GM10248 (cell line): ENCODE results near the gene SIRPA.

Experiments
- CTCF ChIA-PET: fragments of 300-600 bp; sonication (Branson Sonifier 250); formaldehyde crosslinking; extraction: SDS; loops from one replicate; lab custom pipeline; 2021; ENCODE audit warnings: antibody characterized with exemption; lab: Yijun Ruan, JAX
- POLR2A ChIA-PET: fragments of 350-650 bp; sonication (Branson Sonifier 250); formaldehyde crosslinking; extraction: SDS; loops from one replicate; lab custom pipeline; 2020; ENCODE audit warnings: antibody characterized with exemption; lab: Yijun Ruan, JAX
- DNase-seq: peaks from one replicate; pipeline ENCODE4 v3.0.0; 2012; ENCODE audit errors: extremely low spot score
- CTCF ChIP-seq: IDR thresholded peaks from 2 replicates; pipeline ENCODE4 v1.5.1; 2012; ENCODE audit warnings: mild to moderate bottlenecking, low read depth; ENCODE audit errors: extremely low read depth, missing control alignments, control extremely low read depth

The SIRPA gene

GRCh38 chr20:1887756-1888155 lies 7.5 kb upstream of the SIRPA start:
- ChIA-PET POLR2A (no interaction called here), CTCF (no interaction called here)
- DNase-seq = no peak
- no peak for TF ChIP-seq CTCF

- ChIA-PET CTCF (interaction anchor here (1.2 to 1.8 kb wide), 3 partner anchors 10 to 112 kb away, joined by 3 to 5 read pairs (median 3); no protein-coding TSS in a partner anchor), POLR2A (no interaction called here)
- no peak for TF ChIP-seq CTCF
- no peak for DNase-seq
Observed at GRCh38 chr20:1888796-1889463, 6.3 kb upstream of the SIRPA start.

- ChIA-PET CTCF (interaction anchor here (0.7 kb wide), 1 partner anchor 158 kb away, joined by 3 read pairs; no protein-coding TSS in a partner anchor), POLR2A (no interaction called here)
- TF ChIP-seq CTCF = no peak
- DNase-seq = no peak
Observed at GRCh38 chr20:1890469-1891262, 4.5 kb upstream of the SIRPA start.

- DNase-seq = no peak
- ChIA-PET CTCF (no interaction called here), POLR2A (no interaction called here)
- no peak for TF ChIP-seq CTCF
Observed at GRCh38 chr20:1891263-1892118, 3.7 kb upstream of the SIRPA start.

GRCh38 chr20:1892119-1892385 lies 3.2 kb upstream of the SIRPA start:
- TF ChIP-seq CTCF = no peak
- ChIA-PET CTCF (no interaction called here), POLR2A (no interaction called here)
- no peak for DNase-seq

GRCh38 chr20:1893721-1894470 lies 1.3 kb upstream of the SIRPA start:
- ChIA-PET CTCF (no interaction called here), POLR2A (no interaction called here)
- no peak for DNase-seq
- TF ChIP-seq CTCF = no peak
